Adrenal gland (tissue), 12 donors: Measurements from ENCODE around the gene KASH5. TPM values are rescaled to one million over a fixed set of nuclear protein-coding genes. Genes with fewer than 3 reads are reported as not detected.

ENCODE experiments used
- DNase-seq, 7 donors: peaks; one replicate each; pipeline ENCODE4 v3.0.0-alpha.2; 2019 to 2020
- H3K27ac ChIP-seq, 5 donors: fragments of 200-600 bp; sonication (generic) in 4 of 5; 1 replicate in 3 of 5; 2 replicates in 2 of 5; pipeline versions ENCODE4 v1.5.1 to v1.8.0; 2016 to 2020; ENCODE audit warnings: mild to moderate bottlenecking in 1 of 5
- H3K27me3 ChIP-seq: fragments of 200-600 bp; 2 replicates; pipeline ENCODE4 v1.8.0; 2021
- H3K36me3 ChIP-seq, 2 donors: fragments of 200-600 bp; replicated peaks in 1 of 2; 1 replicate in 1 of 2; 2 replicates in 1 of 2; pipeline versions ENCODE4 v1.5.1 to v1.8.0; 2018 to 2022
- H3K4me1 ChIP-seq, 2 donors: fragments of 200-600 bp; replicated peaks in 1 of 2; 1 replicate in 1 of 2; 2 replicates in 1 of 2; pipeline versions ENCODE4 v1.5.1 to v1.8.0; 2018 to 2021
- H3K4me3 ChIP-seq, 4 donors: fragments of 200-600 bp; sonication (generic) in 3 of 4; one replicate each; pipeline ENCODE4 v1.5.1; 2016 to 2018
- H3K9me3 ChIP-seq, 3 donors: fragments of 200-600 bp; sonication (generic) in 1 of 3; replicated peaks in 1 of 3; 1 replicate in 2 of 3; 2 replicates in 1 of 3; pipeline versions ENCODE4 v1.5.1 to v1.8.0; 2016 to 2021
- CTCF ChIP-seq, 6 experiments: fragments of 450-650 bp in 4 of 6; fragments of 200-600 bp in 2 of 6; sonication (generic) in 1 of 6; IDR thresholded peaks; 1 replicate in 5 of 6; 2 replicates in 1 of 6; pipeline versions ENCODE4 v1.5.1 to v1.8.0; 2016 to 2021; ENCODE audit warnings: antibody characterized with exemption in 6 of 6, mild to moderate bottlenecking in 2 of 6, moderate library complexity in 1 of 6
- POLR2A ChIP-seq, 2 donors: fragments of 450-650 bp; IDR thresholded peaks; one replicate each; pipeline ENCODE4 v1.6.1; 2017; ENCODE audit warnings: antibody characterized with exemption in 2 of 2, mild to moderate bottlenecking in 2 of 2, moderate library complexity in 1 of 2
- WGBS, 4 donors: extraction: QIAGEN DNeasy Blood & Tissue Kit in 2 of 4; methylation state at CpG; one replicate each; pipeline versions ENCODE4 v1.1.5 to v1.1.7; 2013 to 2017; 5-methylcytosine and 5-hydroxymethylcytosine counted together
- intact Hi-C, 2 donors: fragments of 100-400 bp; cut with DNase I; formaldehyde crosslinking; loops; one replicate each; pipeline versions ENCODE4 v1.14.1 to v1.15.0; 2022 to 2023
- polyA plus RNA-seq, 3 donors: library from polyadenylated mRNA; stranded (reverse); fragments of 200-250 nt in 2 of 3; fragments of 350-450 nt in 1 of 3; fragmentation: Illumina TruSeq in 1 of 3; extraction: RNeasy Lipid Tissue Mini Kit (QIAGEN cat#74804) in 1 of 3; gene quantifications; one replicate each; pipeline ENCODE4 v1.2.3, GENCODE V29; 2013 to 2014
- total RNA-seq, 9 donors: library from RNA; depleted of rRNA in 4 of 9; stranded (reverse); fragments of >200 nt in 4 of 9; fragments of 120-200 nt in 1 of 9; fragmentation: NEBNext Ultra II Directional in 1 of 9; extraction: Animal tissue kit (Norgen Biotek cat#: 25700) in 1 of 9; gene quantifications; one replicate each; pipeline versions ENCODE4 v1.1.0 to v1.2.4, GENCODE V29; 2013 to 2023
- donor health status: healthy with polysubstance abuse.
- donor health status: Bipolar disorder and iron deficiency.
- donor health status: DM: yes; HTN: yes; CAD: no.
- donor health status: DM: no; HTN: no; CAD: no.
- donor health status: DM: no; HTN: no; CAD: no.
- donor health status: DM: yes; HTN: yes; CAD: no.

Gene KASH5
- total and polyA plus RNA-seq, 12 donors: 0.74 to 0.97 TPM; not detected in 10

DNA sequence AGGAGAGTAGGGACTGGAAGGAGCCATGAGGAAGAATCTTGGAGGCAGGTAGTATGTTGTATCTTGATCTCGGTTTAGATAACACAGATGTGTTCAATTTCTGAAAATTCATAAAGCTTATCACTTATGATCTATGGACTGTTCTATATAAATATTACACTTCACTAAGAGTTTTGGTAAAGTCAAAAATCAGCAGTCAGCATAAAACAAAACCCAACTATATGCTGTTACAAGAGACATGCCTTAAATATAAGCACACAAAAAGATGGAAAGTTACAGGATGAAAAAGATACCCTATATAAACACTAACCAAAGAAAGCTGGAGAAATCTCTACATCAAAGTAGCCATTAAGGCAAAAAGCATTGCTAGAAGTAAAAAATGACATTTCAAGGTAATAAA lies 4.5 kb upstream of the KASH5 start:
- intact Hi-C loops: no loop called here
- Histone ChIP-seq H3K4me3 (no peak overlapping the region), H3K36me3 (no peaks in the 10 kb centered on the region)

DNA sequence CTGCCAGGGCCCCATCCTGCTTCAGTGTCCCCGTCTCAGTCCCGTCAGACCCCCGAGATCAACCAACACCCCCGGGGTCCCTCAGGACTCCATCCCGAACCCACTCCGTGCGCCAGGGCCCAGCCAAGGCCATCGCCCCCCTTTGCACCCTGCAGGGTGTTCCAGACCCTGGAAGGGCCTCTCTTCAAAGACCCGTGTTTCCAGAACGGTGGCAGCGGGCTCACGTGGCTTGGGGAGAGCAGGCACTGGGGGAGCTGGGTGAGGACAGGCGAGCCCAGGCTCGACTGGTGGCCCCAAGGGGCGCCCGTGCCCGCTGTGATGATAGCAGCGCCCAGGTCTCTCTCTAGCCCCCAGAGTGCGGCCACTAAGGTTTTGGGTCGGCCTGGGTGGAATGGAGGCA lies 1.4 kb downstream of the KASH5 start:
- Histone ChIP-seq H3K9me3 (no peaks in the 10 kb centered on the region), H3K4me1 (no peaks in the 10 kb centered on the region), H3K4me3 (no peak overlapping the region), H3K27ac (no peak overlapping the region), H3K27me3 (no peaks in the 10 kb centered on the region), H3K36me3 (no peaks in the 10 kb centered on the region)
- 82 to 90% (median 82%) methylated on average over 15 to 20 of the region's 20 CpGs; no CpG with 5 or more reads in 1 of the 4 donors for WGBS, 4 donors
- intact Hi-C loops: no loop called here
- no peak for DNase-seq
- no peak for TF ChIP-seq CTCF (IDR thresholded peaks at IDR 0.05)
- TF ChIP-seq POLR2A (IDR thresholded peaks at IDR 0.05): no peak

More for the DNA sequence above, 4.5 kb upstream of the KASH5 start:
- H3K27ac ChIP-seq: no peak overlapping the region
- no peak for TF ChIP-seq POLR2A (IDR thresholded peaks at IDR 0.05)
- H3K4me1 ChIP-seq: no peaks in the 10 kb centered on the region
- no peak for DNase-seq
- peaks cover 0 to 4% (median 0%) of the 10 kb centered on the region in 3 donors for H3K9me3 ChIP-seq
- 0 to 83% (median 45%) methylated on average over 1 of the region's 1 CpG for WGBS, 4 donors
- H3K27me3 ChIP-seq: no peaks in the 10 kb centered on the region

- intact Hi-C loops: loop anchor here in 1 of 2 donors (5.0 kb wide), 1 partner anchor 57 kb away; no protein-coding TSS in a partner anchor
- Histone ChIP-seq H3K4me1 (no peaks in the 10 kb centered on the region), H3K36me3 (no peaks in the 10 kb centered on the region), H3K27ac (no peak overlapping the region), H3K9me3 (no peaks in the 10 kb centered on the region), H3K4me3 (no peak overlapping the region), H3K27me3 (peaks cover 2% of the 10 kb centered on the region)
- TF ChIP-seq POLR2A (IDR thresholded peaks at IDR 0.05): no peak
- no peak for TF ChIP-seq CTCF (IDR thresholded peaks at IDR 0.05)
- DNase-seq: no peak
- WGBS, 4 donors: 58 to 72% (median 66%) methylated on average over 19 to 26 of the region's 26 CpGs
Measured at GRCh38 chr19:49390131-49390928, 2.3 kb downstream of the KASH5 start.

GRCh38 chr19:49390929-49391359 lies 2.9 kb downstream of the KASH5 start:
- Histone ChIP-seq H3K9me3 (no peaks in the 10 kb centered on the region), H3K4me1 (no peaks in the 10 kb centered on the region), H3K4me3 (no peak overlapping the region), H3K36me3 (no peaks in the 10 kb centered on the region), H3K27ac (no peak overlapping the region), H3K27me3 (peaks cover 2% of the 10 kb centered on the region)
- WGBS, 4 donors: 48 to 64% (median 52%) methylated on average over 8 to 9 of the region's 9 CpGs
- no peak for DNase-seq
- intact Hi-C loops: loop anchor here in 1 of 2 donors (5.0 kb wide), 1 partner anchor 56 kb away; no protein-coding TSS in a partner anchor
- TF ChIP-seq CTCF (IDR thresholded peaks at IDR 0.05) (no peak), POLR2A (IDR thresholded peaks at IDR 0.05) (no peak)
